ENCODE measurements around the gene FUT8. TPM values are rescaled to one million over a fixed set of nuclear protein-coding genes. Genes with fewer than 3 reads are reported as not detected.

FUT8 gene
- total and polyA plus RNA-seq, 2 donors (not counting 1 experiment from before 2014, with no cell fraction given), result 13.2 to 91.8 TPM

GRCh38 chr14:65408113-65408512 lies 4.4 kb upstream of the FUT8 start:
- Histone ChIP-seq H3K4me3 (ENCODE audit: control extremely low read depth in 1 of 5, extremely low read depth in 1 of 5, insufficient read depth in 1 of 5, low read depth in 2 of 5, low read length in 4 of 5) (no peak overlapping the region), H3K27me3 (replicated peaks in 1 of 4; ENCODE audit: control extremely low read depth in 1 of 4, control insufficient read depth in 3 of 4, insufficient read depth in 4 of 4, low read length in 3 of 4) (no peaks in the 10 kb centered on the region), H3K79me2 (ENCODE audit: control insufficient read depth, insufficient read depth, low read length) (peaks cover 15% of the 10 kb centered on the region), H3K9ac (ENCODE audit: low read length) (no peak overlapping the region), H3K9me3 (ENCODE audit: control extremely low read depth in 1 of 3, control insufficient read depth in 2 of 3, insufficient read depth in 1 of 3, low read length in 2 of 3) (no peaks in the 10 kb centered on the region), H3K4me1 (ENCODE audit: control insufficient read depth in 2 of 2, insufficient read depth in 2 of 2, low read length in 2 of 2) (peaks cover 6% of the 10 kb centered on the region in 2 donors), H4K20me1 (ENCODE audit: control insufficient read depth, insufficient read depth, low read length, poor library complexity, severe bottlenecking) (no peaks in the 10 kb centered on the region), H3K4me2 (replicated peaks; ENCODE audit: low read depth, low read length, poor library complexity, severe bottlenecking) (no peak overlapping the region), H3K36me3 (replicated peaks in 1 of 2; ENCODE audit: control extremely low read depth in 1 of 2, control insufficient read depth in 1 of 2, extremely low read depth in 1 of 2, insufficient read depth in 2 of 2, low read length in 1 of 2) (peaks cover 0 to 1% of the 10 kb centered on the region in 2 experiments), H2AFZ (ENCODE audit: insufficient read depth, low read depth, low read length, poor library complexity, severe bottlenecking) (no peak overlapping the region), H3K27ac (ENCODE audit: low read length in 2 of 2) (no peak overlapping the region)
- Mint-ChIP-seq H3K4me3 (no peak overlapping the region), H3K27ac (no peak overlapping the region), H3K27me3 (no peaks in the 10 kb centered on the region), H3K4me1 (peaks cover 20% of the 10 kb centered on the region), H3K9me3 (ENCODE audit: insufficient read depth) (no peaks in the 10 kb centered on the region)
- CTCF ChIA-PET, result no interaction called here
- DNase-seq (no peak), ATAC-seq (ENCODE audit: low read depth) (no peak)
- TF ChIP-seq, protein P1, sequence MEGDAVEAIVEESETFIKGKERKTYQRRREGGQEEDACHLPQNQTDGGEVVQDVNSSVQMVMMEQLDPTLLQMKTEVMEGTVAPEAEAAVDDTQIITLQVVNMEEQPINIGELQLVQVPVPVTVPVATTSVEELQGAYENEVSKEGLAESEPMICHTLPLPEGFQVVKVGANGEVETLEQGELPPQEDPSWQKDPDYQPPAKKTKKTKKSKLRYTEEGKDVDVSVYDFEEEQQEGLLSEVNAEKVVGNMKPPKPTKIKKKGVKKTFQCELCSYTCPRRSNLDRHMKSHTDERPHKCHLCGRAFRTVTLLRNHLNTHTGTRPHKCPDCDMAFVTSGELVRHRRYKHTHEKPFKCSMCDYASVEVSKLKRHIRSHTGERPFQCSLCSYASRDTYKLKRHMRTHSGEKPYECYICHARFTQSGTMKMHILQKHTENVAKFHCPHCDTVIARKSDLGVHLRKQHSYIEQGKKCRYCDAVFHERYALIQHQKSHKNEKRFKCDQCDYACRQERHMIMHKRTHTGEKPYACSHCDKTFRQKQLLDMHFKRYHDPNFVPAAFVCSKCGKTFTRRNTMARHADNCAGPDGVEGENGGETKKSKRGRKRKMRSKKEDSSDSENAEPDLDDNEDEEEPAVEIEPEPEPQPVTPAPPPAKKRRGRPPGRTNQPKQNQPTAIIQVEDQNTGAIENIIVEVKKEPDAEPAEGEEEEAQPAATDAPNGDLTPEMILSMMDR (IDR thresholded peaks at IDR 0.05), result no peak
- no peak for TF ChIP-seq EZH2 (IDR thresholded peaks at IDR 0.05; ENCODE audit: borderline replicate concordance, insufficient read depth, low read depth, low read length, poor library complexity, severe bottlenecking)
- intact Hi-C loops (cut with micrococcal nuclease), result no loop called here
- no CpG with 5 or more reads among the region's 3 CpGs for WGBS (ENCODE audit: insufficient coverage)
- POLR2A ChIA-PET, result no interaction called here

- DNase-seq (no peak), ATAC-seq (ENCODE audit: low read depth) (no peak)
- H3K9ac ChIP-seq (ENCODE audit: low read length), result peak overlapping the region; percentile 91
- H3K4me2 ChIP-seq (replicated peaks; ENCODE audit: low read depth, low read length, poor library complexity, severe bottlenecking), result peak overlapping the region; percentile 91
- peaks cover 13 to 20% of the 10 kb centered on the region in 2 donors for H3K4me1 ChIP-seq (ENCODE audit: control insufficient read depth in 2 of 2, insufficient read depth in 2 of 2, low read length in 2 of 2)
- H3K79me2 ChIP-seq (ENCODE audit: control insufficient read depth, insufficient read depth, low read length), result peaks cover 41% of the 10 kb centered on the region
- peak overlapping the region in 1 of 2 donors; percentile 82 for H3K27ac ChIP-seq (ENCODE audit: low read length in 2 of 2)
- ChIA-PET CTCF (interaction anchor here (0.7 to 9.4 kb wide), 22 partner anchors 21 to 983 kb away, joined by 3 to 276 read pairs (median 8); no protein-coding TSS in a partner anchor), POLR2A (interaction anchor here (1.2 to 4.4 kb wide), 8 partner anchors 12 to 204 kb away, joined by 3 to 69 read pairs (median 9); no protein-coding TSS in a partner anchor)
- intact Hi-C loops (cut with micrococcal nuclease), result loop anchor here (1.0 to 10.0 kb wide), 6 partner anchors 108 to 1834 kb away; partner anchors contain the start of genes MAX, MTHFD1, PALS1 and ZBTB1
- H3K9me3 ChIP-seq (ENCODE audit: control extremely low read depth in 1 of 3, control insufficient read depth in 2 of 3, insufficient read depth in 1 of 3, low read length in 2 of 3), result no peaks in the 10 kb centered on the region
- peaks cover 5% of the 10 kb centered on the region for H4K20me1 ChIP-seq (ENCODE audit: control insufficient read depth, insufficient read depth, low read length, poor library complexity, severe bottlenecking)
- Mint-ChIP-seq H3K4me1 (peaks cover 37% of the 10 kb centered on the region), H3K9me3 (ENCODE audit: insufficient read depth) (no peaks in the 10 kb centered on the region), H3K27me3 (no peaks in the 10 kb centered on the region), H3K27ac (peak overlapping the region; percentile 96), H3K4me3 (peak overlapping the region; percentile 94)
- no peaks in the 10 kb centered on the region for H3K27me3 ChIP-seq (replicated peaks in 1 of 4; ENCODE audit: control extremely low read depth in 1 of 4, control insufficient read depth in 3 of 4, insufficient read depth in 4 of 4, low read length in 3 of 4)
- TF ChIP-seq, protein P1 (IDR thresholded peaks at IDR 0.05), result no peak
- no peak for TF ChIP-seq EZH2 (IDR thresholded peaks at IDR 0.05; ENCODE audit: borderline replicate concordance, insufficient read depth, low read depth, low read length, poor library complexity, severe bottlenecking)
- H2AFZ ChIP-seq (ENCODE audit: insufficient read depth, low read depth, low read length, poor library complexity, severe bottlenecking), result peak overlapping the region; percentile 99
- H3K4me3 ChIP-seq (ENCODE audit: control extremely low read depth in 1 of 5, extremely low read depth in 1 of 5, insufficient read depth in 1 of 5, low read depth in 2 of 5, low read length in 4 of 5), result no peak overlapping the region
- peaks cover 0 to 1% of the 10 kb centered on the region in 2 experiments for H3K36me3 ChIP-seq (replicated peaks in 1 of 2; ENCODE audit: control extremely low read depth in 1 of 2, control insufficient read depth in 1 of 2, extremely low read depth in 1 of 2, insufficient read depth in 2 of 2, low read length in 1 of 2)
- 83% methylated on average over 1 of the region's 2 CpGs for WGBS (ENCODE audit: insufficient coverage)
Observed at GRCh38 chr14:65410640-65411039, 1.9 kb upstream of the FUT8 start.
